ENCODE results near the gene CCR5. TPM values are rescaled to one million over a fixed set of nuclear protein-coding genes. Genes with fewer than 3 reads are reported as not detected.
A peak's percentile ranks its signal among the peaks of the same experiment; 100 is the strongest.

The CCR5 gene
- total RNA-seq, 3 donors from 2014 or later (not counting 1 experiment from before 2014, with no cell fraction given): 0.59 to 7.6 (median 1.0) TPM

GRCh38 chr3:46399098-46399497 lies 28.4 kb downstream of the CCR5 start:
- no peak overlapping the region for H3K27ac ChIP-seq (ENCODE audit: low read length)

GRCh38 chr3:46399557-46399956 lies 28.8 kb downstream of the CCR5 start:
- no peaks in the 10 kb centered on the region for H3K36me3 ChIP-seq (ENCODE audit: control insufficient read depth, insufficient read depth, low read length)
- peaks cover 10 to 16% of the 10 kb centered on the region in 2 donors for H3K4me1 Mint-ChIP-seq
- H3K9me3 Mint-ChIP-seq: no peaks in the 10 kb centered on the region
- TF ChIP-seq CTCF (IDR thresholded peaks at IDR 0.05): no peak
- H3K27me3 ChIP-seq (ENCODE audit: control insufficient read depth, insufficient read depth, low read length): no peaks in the 10 kb centered on the region
- intact Hi-C loops (cut with micrococcal nuclease): no loop called here
- H3K27ac ChIP-seq (ENCODE audit: low read length): no peak overlapping the region
- whole genome bisulfite sequencing (ENCODE audit: insufficient coverage): 51% methylated on average over 2 of the region's 2 CpGs
- no peak overlapping the region for H3K4me3 ChIP-seq (ENCODE audit: low read length)
- no peak overlapping the region for H3K4me3 Mint-ChIP-seq
- no peak overlapping the region for H3K27ac Mint-ChIP-seq
- DNase-seq: no peak
- no peak for ATAC-seq
- no peaks in the 10 kb centered on the region for H3K9me3 ChIP-seq (ENCODE audit: control insufficient read depth, insufficient read depth, low read length)
- H3K27me3 Mint-ChIP-seq (ENCODE audit: low read depth in 2 of 2): peaks cover 0 to under 1% of the 10 kb centered on the region in 2 donors
- H3K4me1 ChIP-seq (ENCODE audit: control insufficient read depth, insufficient read depth, low read length): peaks cover 18% of the 10 kb centered on the region
- no peaks in the 10 kb centered on the region for H3K36me3 Mint-ChIP-seq

More at GRCh38 chr3:46399098-46399497, 28.4 kb downstream of the CCR5 start:
- H3K4me1 ChIP-seq (ENCODE audit: control insufficient read depth, insufficient read depth, low read length): peaks cover 18% of the 10 kb centered on the region
- no peak overlapping the region for H3K27ac Mint-ChIP-seq
- H3K4me1 Mint-ChIP-seq: peaks cover 10 to 16% of the 10 kb centered on the region in 2 donors
- DNase-seq (no peak), ATAC-seq (no peak)
- TF ChIP-seq CTCF (IDR thresholded peaks at IDR 0.05): no peak
- intact Hi-C loops (cut with micrococcal nuclease): no loop called here
- no peaks in the 10 kb centered on the region for H3K36me3 Mint-ChIP-seq
- H3K4me3 ChIP-seq (ENCODE audit: low read length): no peak overlapping the region
- H3K4me3 Mint-ChIP-seq: no peak overlapping the region
- H3K27me3 ChIP-seq (ENCODE audit: control insufficient read depth, insufficient read depth, low read length): no peaks in the 10 kb centered on the region
- H3K27me3 Mint-ChIP-seq (ENCODE audit: low read depth in 2 of 2): peaks cover 0 to 4% of the 10 kb centered on the region in 2 donors
- H3K9me3 ChIP-seq (ENCODE audit: control insufficient read depth, insufficient read depth, low read length): no peaks in the 10 kb centered on the region
- 98% methylated on average over 2 of the region's 2 CpGs for WGBS (ENCODE audit: insufficient coverage)
- no peaks in the 10 kb centered on the region for H3K9me3 Mint-ChIP-seq
- no peaks in the 10 kb centered on the region for H3K36me3 ChIP-seq (ENCODE audit: control insufficient read depth, insufficient read depth, low read length)

GRCh38 chr3:46400000-46400734 lies 29.4 kb downstream of the CCR5 start:
- no peaks in the 10 kb centered on the region for H3K27me3 ChIP-seq (ENCODE audit: control insufficient read depth, insufficient read depth, low read length)
- TF ChIP-seq CTCF (IDR thresholded peaks at IDR 0.05): no peak
- no peak overlapping the region for H3K27ac Mint-ChIP-seq
- H3K27me3 Mint-ChIP-seq (ENCODE audit: low read depth in 2 of 2): no peaks in the 10 kb centered on the region
- no peaks in the 10 kb centered on the region for H3K9me3 Mint-ChIP-seq
- H3K4me3 Mint-ChIP-seq: no peak overlapping the region
- H3K27ac ChIP-seq (ENCODE audit: low read length): no peak overlapping the region
- intact Hi-C loops (cut with micrococcal nuclease): no loop called here
- no peak overlapping the region for H3K4me3 ChIP-seq (ENCODE audit: low read length)
- peaks cover 18% of the 10 kb centered on the region for H3K4me1 ChIP-seq (ENCODE audit: control insufficient read depth, insufficient read depth, low read length)
- H3K4me1 Mint-ChIP-seq: peaks cover 10 to 16% of the 10 kb centered on the region in 2 donors
- H3K36me3 Mint-ChIP-seq: no peaks in the 10 kb centered on the region
- H3K9me3 ChIP-seq (ENCODE audit: control insufficient read depth, insufficient read depth, low read length): no peaks in the 10 kb centered on the region
- peak in 1 of 3 donors; percentile 24 for ATAC-seq
- DNase-seq: no peak
- 94% methylated on average over 8 of the region's 8 CpGs for WGBS (ENCODE audit: insufficient coverage)
- H3K36me3 ChIP-seq (ENCODE audit: control insufficient read depth, insufficient read depth, low read length): no peaks in the 10 kb centered on the region

- Histone ChIP-seq H3K4me1 (ENCODE audit: control insufficient read depth, insufficient read depth, low read length) (peaks cover 13% of the 10 kb centered on the region), H3K27me3 (ENCODE audit: control insufficient read depth, insufficient read depth, low read length) (no peaks in the 10 kb centered on the region), H3K36me3 (ENCODE audit: control insufficient read depth, insufficient read depth, low read length) (no peaks in the 10 kb centered on the region), H3K27ac (ENCODE audit: low read length) (no peak overlapping the region), H3K4me3 (ENCODE audit: low read length) (no peak overlapping the region), H3K9me3 (ENCODE audit: control insufficient read depth, insufficient read depth, low read length) (no peaks in the 10 kb centered on the region)
- DNase-seq: no peak
- H3K27ac Mint-ChIP-seq: no peak overlapping the region
- no peak for ATAC-seq
- H3K4me3 Mint-ChIP-seq: no peak overlapping the region
- H3K9me3 Mint-ChIP-seq: no peaks in the 10 kb centered on the region
- intact Hi-C loops (cut with micrococcal nuclease): no loop called here
- no peaks in the 10 kb centered on the region for H3K36me3 Mint-ChIP-seq
- TF ChIP-seq CTCF (IDR thresholded peaks at IDR 0.05): no peak
- peaks cover 10 to 12% of the 10 kb centered on the region in 2 donors for H3K4me1 Mint-ChIP-seq
- WGBS (ENCODE audit: insufficient coverage): 92% methylated on average over 5 of the region's 5 CpGs
- H3K27me3 Mint-ChIP-seq (ENCODE audit: low read depth in 2 of 2): no peaks in the 10 kb centered on the region
Measured at GRCh38 chr3:46400846-46401245, 30.1 kb downstream of the CCR5 start.
